ENCODE measurements around the gene SLC39A12. TPM values are rescaled to one million over a fixed set of nuclear protein-coding genes. Genes with fewer than 3 reads are reported as not detected.
"Not testable (repeated sequence)": the region's sequence is repeated elsewhere in the genome, so short reads cannot be mapped to it uniquely, and the experiment has no call there.

The SLC39A12 gene
- total and polyA plus RNA-seq, 2 experiments from 2014 or later = not detected

DNA sequence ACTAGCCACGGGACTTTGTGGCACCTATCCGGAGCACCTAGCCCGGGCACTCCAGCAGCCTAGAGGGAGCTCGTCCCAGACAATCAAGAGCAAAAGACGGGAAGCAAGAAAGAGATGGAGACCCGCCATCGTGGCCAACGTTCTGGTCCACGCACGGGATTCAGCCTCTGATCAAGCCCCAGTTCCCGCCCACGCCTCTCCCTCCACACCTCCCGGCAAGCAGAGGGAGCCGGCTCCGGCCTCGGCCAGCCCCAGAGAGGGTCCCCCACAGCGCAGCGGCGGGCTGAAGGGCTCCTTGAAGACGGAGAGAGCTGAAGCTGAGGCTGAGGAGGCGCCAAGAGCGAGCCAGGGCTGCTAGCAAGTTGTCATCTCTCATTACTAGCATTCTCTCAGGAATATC, 992 bp upstream of the SLC39A12 start:
- Mint-ChIP-seq H3K36me3 (ENCODE audit: low read depth) (peaks cover 2% of the 10 kb centered on the region; the same call in 1 of the 3 replicates), H3K9me3 (peaks cover 7% of the 10 kb centered on the region; the same call in 1 of the 3 replicates), H3K27ac (no peak overlapping the region), H3K27me3 (ENCODE audit: insufficient read depth, low read depth, poor library complexity) (peaks cover 1% of the 10 kb centered on the region), H3K4me3 (no peak overlapping the region), H3K4me1 (peaks cover 8% of the 10 kb centered on the region; the same call in 2 of the 3 replicates)
- no peak for DNase-seq (ENCODE audit: low spot score)
- Histone ChIP-seq H3K27me3 (ENCODE audit: insufficient read depth) (no peaks in the 10 kb centered on the region), H3K27ac (ENCODE audit: low read depth) (no peak overlapping the region), H3K79me2 (replicated peaks; ENCODE audit: insufficient read depth) (no peaks in the 10 kb centered on the region), H3K36me3 (ENCODE audit: insufficient read depth) (no peaks in the 10 kb centered on the region), H3F3A (replicated peaks; ENCODE audit: low read depth) (no peaks in the 10 kb centered on the region), H3K9me2 (ENCODE audit: insufficient read depth) (no peaks in the 10 kb centered on the region), H2AFZ (peak overlapping the region; percentile 91; the same call in 1 of the 2 replicates), H3K4me2 (no peak overlapping the region), H3K4me1 (ENCODE audit: insufficient read depth) (no peaks in the 10 kb centered on the region), H4K20me1 (replicated peaks; ENCODE audit: insufficient read depth) (no peaks in the 10 kb centered on the region), H3K4me3 (no peak overlapping the region)
- ATAC-seq = no peak
- TF ChIP-seq ZNF331 (CRISPR knock-in tag; IDR thresholded peaks at IDR 0.05; ENCODE audit: low read depth) = no peak

DNA sequence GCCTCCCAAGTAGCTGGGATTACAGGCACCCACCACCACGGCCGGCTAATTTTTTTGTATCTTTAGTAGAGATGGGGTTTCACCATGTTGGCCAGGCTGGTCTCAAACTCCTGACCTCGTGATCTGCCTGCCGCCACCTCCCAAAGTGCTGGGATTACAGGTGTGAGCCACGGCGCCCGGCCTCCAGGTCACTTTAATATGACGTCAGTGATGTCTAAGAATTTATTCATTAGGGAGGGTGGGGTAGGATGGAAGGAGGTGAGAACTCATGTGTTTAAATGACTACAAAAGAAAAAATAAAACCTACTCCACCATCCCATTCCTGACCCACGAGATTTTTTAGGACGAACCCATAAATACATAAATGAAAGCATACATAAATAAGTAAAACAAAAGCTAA, 2.7 kb downstream of the SLC39A12 start:
- not testable (repeated sequence) for H3K9me2 ChIP-seq (ENCODE audit: insufficient read depth); H2AFZ ChIP-seq; H3K36me3 ChIP-seq (ENCODE audit: insufficient read depth); H3K36me3 Mint-ChIP-seq (ENCODE audit: low read depth); H3K4me3 ChIP-seq; H3K27me3 ChIP-seq (ENCODE audit: insufficient read depth); H3K27ac ChIP-seq (ENCODE audit: low read depth); H3K4me1 Mint-ChIP-seq; DNase-seq (ENCODE audit: low spot score); ATAC-seq; H3K27ac Mint-ChIP-seq; H3K4me3 Mint-ChIP-seq; H3K4me1 ChIP-seq (ENCODE audit: insufficient read depth); H3K79me2 ChIP-seq (replicated peaks; ENCODE audit: insufficient read depth); H3K27me3 Mint-ChIP-seq (ENCODE audit: insufficient read depth, low read depth, poor library complexity); H3K4me2 ChIP-seq; H4K20me1 ChIP-seq (replicated peaks; ENCODE audit: insufficient read depth); H3F3A ChIP-seq (replicated peaks; ENCODE audit: low read depth)
- H3K9me3 Mint-ChIP-seq = peaks cover 10% of the 10 kb centered on the region; the same call in 1 of the 3 replicates

DNA sequence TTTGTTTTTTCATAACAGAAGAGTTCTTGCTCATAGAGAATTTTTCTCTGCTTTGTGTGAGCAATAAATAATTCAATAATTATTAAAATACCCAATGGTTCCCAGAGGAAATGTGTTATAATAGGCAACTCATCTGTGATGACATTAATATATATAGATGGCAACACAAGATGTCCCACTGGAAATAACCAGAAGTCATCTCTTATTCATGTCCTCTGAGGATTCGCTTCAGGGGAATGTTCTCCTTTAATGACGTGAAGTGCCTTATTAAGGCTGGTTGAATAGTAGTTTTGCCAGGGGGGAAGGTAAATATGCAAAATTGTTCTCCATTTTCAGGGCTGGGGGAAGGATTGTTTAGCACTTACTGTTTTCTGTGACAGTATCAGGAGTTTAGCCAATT, 3.1 kb downstream of the SLC39A12 start:
- Mint-ChIP-seq H3K27ac (no peak overlapping the region), H3K9me3 (peaks cover 11% of the 10 kb centered on the region; the same call in 2 of the 3 replicates), H3K27me3 (ENCODE audit: insufficient read depth, low read depth, poor library complexity) (peaks cover 3% of the 10 kb centered on the region), H3K36me3 (ENCODE audit: low read depth) (peaks cover 4% of the 10 kb centered on the region; the same call in 2 of the 3 replicates), H3K4me3 (no peak overlapping the region), H3K4me1 (peaks cover 8% of the 10 kb centered on the region; the same call in 2 of the 3 replicates)
- H3K27ac ChIP-seq (ENCODE audit: low read depth) = no peak overlapping the region
- ATAC-seq (no peak), DNase-seq (ENCODE audit: low spot score) (no peak)
- H3K27me3 ChIP-seq (ENCODE audit: insufficient read depth) = no peaks in the 10 kb centered on the region
- H3K9me2 ChIP-seq (ENCODE audit: insufficient read depth) = 0 out of 2 replicates have a peak, but pooled peaks cover 9% of the 10 kb centered on the region
- H3F3A ChIP-seq (replicated peaks; ENCODE audit: low read depth) = no peaks in the 10 kb centered on the region
- H3K36me3 ChIP-seq (ENCODE audit: insufficient read depth) = no peaks in the 10 kb centered on the region
- no peak overlapping the region for H3K4me3 ChIP-seq
- no peaks in the 10 kb centered on the region for H3K79me2 ChIP-seq (replicated peaks; ENCODE audit: insufficient read depth)
- TF ChIP-seq NANOG (IDR thresholded peaks at IDR 0.05; ENCODE audit: borderline replicate concordance) (no peak), CREB1 (CRISPR knock-in tag; IDR thresholded peaks at IDR 0.05; ENCODE audit: low read depth) (no peak), EZH2 (IDR thresholded peaks at IDR 0.05; ENCODE audit: low read depth, unreplicated experiment) (no peak), POLR2AphosphoS5 (IDR thresholded peaks at IDR 0.05; ENCODE audit: low read depth) (no peak)
- TF ChIP-seq, protein P1, sequence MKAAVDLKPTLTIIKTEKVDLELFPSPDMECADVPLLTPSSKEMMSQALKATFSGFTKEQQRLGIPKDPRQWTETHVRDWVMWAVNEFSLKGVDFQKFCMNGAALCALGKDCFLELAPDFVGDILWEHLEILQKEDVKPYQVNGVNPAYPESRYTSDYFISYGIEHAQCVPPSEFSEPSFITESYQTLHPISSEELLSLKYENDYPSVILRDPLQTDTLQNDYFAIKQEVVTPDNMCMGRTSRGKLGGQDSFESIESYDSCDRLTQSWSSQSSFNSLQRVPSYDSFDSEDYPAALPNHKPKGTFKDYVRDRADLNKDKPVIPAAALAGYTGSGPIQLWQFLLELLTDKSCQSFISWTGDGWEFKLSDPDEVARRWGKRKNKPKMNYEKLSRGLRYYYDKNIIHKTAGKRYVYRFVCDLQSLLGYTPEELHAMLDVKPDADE (IDR thresholded peaks at IDR 0.05) = no peak
- H4K20me1 ChIP-seq (replicated peaks; ENCODE audit: insufficient read depth) = no peaks in the 10 kb centered on the region
- H3K4me1 ChIP-seq (ENCODE audit: insufficient read depth) = no peaks in the 10 kb centered on the region
- H2AFZ ChIP-seq = peak overlapping the region; percentile 83; the same call in 1 of the 2 replicates
- no peak overlapping the region for H3K4me2 ChIP-seq
